Measurements from ENCODE around the gene VGLL2.
"Not testable (repeated sequence)": the region's sequence is repeated elsewhere in the genome, so short reads cannot be mapped to it uniquely, and the experiment has no call there.

VGLL2 gene

DNA sequence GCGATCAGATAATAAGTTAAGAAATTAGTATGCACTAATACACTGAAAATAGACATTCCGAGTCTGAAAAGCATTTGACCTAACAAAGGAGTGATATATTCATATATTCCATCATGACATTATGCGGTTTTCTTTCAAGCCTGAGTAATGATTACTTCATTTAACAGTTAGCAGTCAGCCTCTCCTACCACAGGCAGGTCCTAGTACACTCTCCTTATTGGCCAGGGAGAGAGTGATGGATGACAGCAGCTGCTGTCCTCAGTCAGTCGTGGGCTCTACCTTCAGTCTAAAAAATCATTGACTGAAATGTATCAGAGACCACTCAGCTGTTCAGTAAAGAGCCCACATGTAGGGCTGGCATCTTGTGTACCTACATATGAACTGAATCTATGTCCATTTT, 33.2 kb upstream of the VGLL2 start:
- TF ChIP-seq, protein P1, sequence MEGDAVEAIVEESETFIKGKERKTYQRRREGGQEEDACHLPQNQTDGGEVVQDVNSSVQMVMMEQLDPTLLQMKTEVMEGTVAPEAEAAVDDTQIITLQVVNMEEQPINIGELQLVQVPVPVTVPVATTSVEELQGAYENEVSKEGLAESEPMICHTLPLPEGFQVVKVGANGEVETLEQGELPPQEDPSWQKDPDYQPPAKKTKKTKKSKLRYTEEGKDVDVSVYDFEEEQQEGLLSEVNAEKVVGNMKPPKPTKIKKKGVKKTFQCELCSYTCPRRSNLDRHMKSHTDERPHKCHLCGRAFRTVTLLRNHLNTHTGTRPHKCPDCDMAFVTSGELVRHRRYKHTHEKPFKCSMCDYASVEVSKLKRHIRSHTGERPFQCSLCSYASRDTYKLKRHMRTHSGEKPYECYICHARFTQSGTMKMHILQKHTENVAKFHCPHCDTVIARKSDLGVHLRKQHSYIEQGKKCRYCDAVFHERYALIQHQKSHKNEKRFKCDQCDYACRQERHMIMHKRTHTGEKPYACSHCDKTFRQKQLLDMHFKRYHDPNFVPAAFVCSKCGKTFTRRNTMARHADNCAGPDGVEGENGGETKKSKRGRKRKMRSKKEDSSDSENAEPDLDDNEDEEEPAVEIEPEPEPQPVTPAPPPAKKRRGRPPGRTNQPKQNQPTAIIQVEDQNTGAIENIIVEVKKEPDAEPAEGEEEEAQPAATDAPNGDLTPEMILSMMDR (conservative IDR thresholded peaks at IDR 0.05), result no peak
- H3K27ac ChIP-seq, result no peak overlapping the region

GRCh38 chr6:117233145-117233544, 32.2 kb upstream of the VGLL2 start:
- TF ChIP-seq, protein P1 (conservative IDR thresholded peaks at IDR 0.05), result no peak
- H3K27ac ChIP-seq, result no peak overlapping the region

- TF ChIP-seq, protein P1 (conservative IDR thresholded peaks at IDR 0.05), result no peak
- no peak overlapping the region for H3K27ac ChIP-seq
Observed at GRCh38 chr6:117237561-117237960, 27.8 kb upstream of the VGLL2 start.

DNA sequence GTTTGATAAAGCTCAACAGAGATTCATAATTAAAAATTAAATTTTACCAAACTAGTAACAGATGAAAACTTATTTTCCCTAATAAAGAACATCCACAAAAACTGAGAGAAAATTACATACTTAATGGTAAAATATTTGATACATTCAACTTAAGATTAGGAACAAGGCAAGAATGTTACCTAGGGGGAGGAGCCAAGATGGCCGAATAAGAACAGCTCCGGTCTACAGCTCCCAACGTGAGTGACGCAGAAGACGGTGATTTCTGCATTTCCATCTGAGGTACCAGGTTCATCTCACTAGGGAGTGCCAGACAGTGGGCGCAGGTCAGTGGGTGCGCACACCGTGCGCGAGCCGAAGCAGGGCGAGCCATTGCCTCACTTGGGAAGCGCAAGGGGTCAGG, 20.8 kb upstream of the VGLL2 start:
- not testable (repeated sequence) for H3K27ac ChIP-seq

DNA sequence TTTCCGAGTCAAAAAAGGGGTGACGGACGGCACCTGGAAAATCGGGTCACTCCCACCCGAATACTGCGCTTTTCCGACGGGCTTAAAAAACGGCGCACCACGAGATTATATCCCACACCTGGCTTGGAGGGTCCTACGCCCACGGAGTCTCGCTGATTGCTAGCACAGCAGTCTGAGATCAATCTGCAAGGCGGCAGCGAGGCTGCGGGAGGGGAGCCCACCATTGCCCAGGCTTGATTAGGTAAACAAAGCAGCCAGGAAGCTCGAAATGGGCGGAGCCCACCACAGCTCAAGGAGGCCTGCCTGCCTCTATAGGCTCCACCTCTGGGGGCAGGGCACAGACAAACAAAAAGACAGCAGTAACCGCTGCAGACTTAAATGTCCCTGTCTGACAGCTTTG, 20.4 kb upstream of the VGLL2 start:
- H3K27ac ChIP-seq, result not testable (repeated sequence)

DNA sequence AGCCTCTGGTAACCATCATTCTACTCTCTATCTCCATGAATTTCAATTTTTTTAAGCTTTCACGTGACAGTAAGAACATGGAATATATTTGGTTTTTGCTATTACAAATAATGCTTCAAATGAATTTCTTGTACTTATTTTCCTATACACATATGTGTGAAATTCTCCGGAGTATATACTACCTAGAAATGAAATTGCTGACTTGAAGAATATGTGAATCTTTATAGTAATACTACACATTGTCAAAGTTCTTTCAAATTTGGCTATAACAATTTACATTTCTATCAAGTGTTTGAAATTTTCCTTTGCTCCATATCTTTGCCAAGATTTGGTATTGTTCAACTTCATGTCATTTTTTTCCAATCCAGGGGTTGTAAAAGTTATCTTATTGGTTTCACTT, 11.6 kb upstream of the VGLL2 start:
- no peak overlapping the region for H3K27ac ChIP-seq
- TF ChIP-seq, protein P1 (conservative IDR thresholded peaks at IDR 0.05), result no peak

DNA sequence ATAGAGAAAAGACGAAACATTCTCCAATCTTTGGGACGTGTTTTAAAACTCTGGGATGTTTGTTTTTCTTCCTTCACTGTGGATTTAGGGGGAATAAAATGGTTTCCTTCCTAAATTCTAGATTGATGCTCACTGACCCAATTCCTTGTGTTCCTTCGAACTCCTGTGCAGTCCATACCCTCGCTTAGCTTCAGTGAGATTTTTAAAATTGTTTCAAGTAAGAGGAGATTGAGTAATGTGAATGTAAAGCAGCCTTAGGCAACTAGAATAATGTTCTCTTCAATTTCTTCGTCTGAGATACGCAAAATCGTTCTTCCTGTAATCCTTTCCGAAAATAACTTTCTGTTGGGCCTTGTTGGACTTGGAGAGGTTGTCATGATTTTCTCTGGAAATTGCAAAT, 2.6 kb upstream of the VGLL2 start:
- no peak overlapping the region for H3K27ac ChIP-seq
- TF ChIP-seq, protein P1 (conservative IDR thresholded peaks at IDR 0.05), result no peak

- TF ChIP-seq, protein P1 (conservative IDR thresholded peaks at IDR 0.05), result no peak
- H3K27ac ChIP-seq, result no peak overlapping the region
Observed at GRCh38 chr6:117263353-117263927, 1.9 kb upstream of the VGLL2 start.

DNA sequence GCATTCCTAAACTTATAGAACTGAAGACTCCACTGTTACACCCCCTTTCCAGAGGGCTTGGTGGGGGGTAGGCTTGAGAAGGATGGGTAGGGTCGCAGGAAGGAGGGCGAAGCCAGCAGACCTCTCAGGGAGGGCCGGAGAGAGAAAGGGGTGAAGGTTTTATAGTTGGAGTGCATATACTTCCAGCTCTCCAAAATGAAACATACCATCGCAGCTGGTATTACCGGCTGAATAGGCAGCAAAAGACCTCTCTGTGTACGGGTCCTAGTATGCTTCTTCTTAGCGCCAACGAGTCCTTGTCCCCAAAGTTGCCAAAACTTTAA, 1.0 kb upstream of the VGLL2 start:
- H3K27ac ChIP-seq, result no peak overlapping the region
- TF ChIP-seq, protein P1 (conservative IDR thresholded peaks at IDR 0.05), result no peak
